DMS79 treated with DMSO at 0.1 percent for 48 hours (cell line): ENCODE data around the gene IL17RE.
"Not testable (repeated sequence)": the region's sequence is repeated elsewhere in the genome, so short reads cannot be mapped to it uniquely, and the experiment has no call there.

Experiments used
- DNase-seq: peaks from one replicate; lab custom pipeline; 2025; lab: John Stamatoyannopoulos, UW

IL17RE gene, protein sequence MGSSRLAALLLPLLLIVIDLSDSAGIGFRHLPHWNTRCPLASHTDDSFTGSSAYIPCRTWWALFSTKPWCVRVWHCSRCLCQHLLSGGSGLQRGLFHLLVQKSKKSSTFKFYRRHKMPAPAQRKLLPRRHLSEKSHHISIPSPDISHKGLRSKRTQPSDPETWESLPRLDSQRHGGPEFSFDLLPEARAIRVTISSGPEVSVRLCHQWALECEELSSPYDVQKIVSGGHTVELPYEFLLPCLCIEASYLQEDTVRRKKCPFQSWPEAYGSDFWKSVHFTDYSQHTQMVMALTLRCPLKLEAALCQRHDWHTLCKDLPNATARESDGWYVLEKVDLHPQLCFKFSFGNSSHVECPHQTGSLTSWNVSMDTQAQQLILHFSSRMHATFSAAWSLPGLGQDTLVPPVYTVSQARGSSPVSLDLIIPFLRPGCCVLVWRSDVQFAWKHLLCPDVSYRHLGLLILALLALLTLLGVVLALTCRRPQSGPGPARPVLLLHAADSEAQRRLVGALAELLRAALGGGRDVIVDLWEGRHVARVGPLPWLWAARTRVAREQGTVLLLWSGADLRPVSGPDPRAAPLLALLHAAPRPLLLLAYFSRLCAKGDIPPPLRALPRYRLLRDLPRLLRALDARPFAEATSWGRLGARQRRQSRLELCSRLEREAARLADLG

DNA sequence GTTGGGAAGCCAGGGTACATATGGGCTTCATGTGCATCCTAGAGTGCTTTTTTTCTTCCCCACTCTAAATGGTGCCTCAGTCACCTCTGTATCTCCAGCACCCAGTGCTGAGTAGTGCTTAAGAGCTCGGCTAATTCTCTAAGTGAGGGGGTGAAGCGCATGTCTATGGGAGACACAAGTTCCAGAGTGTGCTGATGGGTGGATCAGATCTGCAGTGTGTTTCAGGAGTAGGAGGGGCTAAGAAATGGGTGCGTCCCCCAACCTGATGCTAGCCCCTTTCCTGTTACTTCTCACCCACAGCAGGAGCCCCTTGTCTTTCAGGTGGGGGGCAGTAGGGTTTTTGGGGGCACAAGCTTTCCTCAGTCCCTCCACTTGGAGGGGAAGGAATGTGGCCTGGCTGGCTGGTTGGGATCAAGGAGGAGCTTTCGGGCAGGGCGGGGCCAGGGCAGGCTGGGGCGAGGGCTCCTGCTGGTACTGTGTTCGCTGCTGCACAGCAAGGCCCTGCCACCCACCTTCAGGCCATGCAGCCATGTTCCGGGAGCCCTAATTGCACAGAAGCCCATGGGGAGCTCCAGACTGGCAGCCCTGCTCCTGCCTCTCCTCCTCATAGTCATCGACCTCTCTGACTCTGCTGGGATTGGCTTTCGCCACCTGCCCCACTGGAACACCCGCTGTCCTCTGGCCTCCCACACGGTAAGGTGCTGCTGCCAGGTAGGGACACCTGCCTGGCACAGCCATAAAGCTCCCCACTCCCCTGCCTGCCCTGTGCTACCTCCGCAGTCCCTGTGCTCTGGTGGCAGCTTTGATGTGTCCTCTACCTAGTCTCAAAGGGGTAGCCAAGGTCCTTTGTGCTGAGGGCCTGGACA, at the start of gene IL17RE:
Gene IL17RE (plus strand): TSS at position 477 of the 866 bp plus-strand sequence. CDS start 85 bp downstream, at position 562.
- no peak for DNase-seq

DNA sequence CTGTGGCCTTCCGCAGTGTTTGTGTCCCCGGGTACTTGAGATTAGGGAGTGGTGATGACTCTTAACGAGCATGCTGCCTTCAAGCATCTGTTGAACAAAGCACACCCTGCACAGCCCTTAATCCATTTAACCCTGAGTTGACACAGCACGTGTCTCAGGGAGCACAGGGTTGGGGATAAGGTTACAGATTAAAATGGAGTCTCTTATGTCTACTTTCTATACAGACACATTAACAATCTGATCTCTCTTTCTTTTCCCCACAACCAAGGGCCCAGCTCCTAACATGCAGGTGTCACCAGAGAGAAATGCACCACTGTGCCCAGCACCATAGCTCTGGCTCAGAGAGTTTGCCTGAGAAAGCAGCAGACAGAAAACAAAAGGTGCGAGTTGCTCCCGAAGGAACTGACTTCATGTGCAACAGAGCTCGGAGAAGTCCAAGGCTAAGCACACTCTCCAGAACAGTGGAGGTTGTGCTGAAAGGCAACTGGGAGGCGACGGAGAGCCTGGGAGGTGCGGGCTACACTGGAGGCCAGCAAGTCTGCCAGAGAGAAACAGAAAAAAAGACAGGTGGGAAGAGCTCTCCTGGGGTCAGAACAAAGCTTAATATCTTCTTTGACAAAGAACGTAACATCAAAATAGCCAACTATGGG, 48.2 kb upstream of the IL17RE start:
- DNase-seq: peak; percentile 7

DNA sequence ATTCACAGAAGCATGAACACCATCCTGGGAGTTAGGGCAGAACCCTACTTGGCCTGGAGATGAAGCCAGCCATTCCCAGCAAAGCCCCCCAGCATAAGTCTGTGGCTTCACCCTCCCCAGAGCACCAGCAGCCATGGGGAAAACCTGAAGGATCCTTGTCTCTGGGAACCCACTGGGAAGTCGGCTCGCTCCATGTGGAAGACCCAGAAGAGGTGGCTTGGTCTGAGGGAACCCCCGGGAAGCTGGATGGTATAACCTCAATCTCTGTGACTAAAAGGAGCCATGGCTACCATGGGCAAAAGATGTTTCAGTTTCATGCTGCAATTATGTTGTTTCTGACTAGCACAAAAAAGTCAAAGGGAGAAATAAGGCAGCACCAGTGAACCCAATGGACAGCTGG, 47.1 kb upstream of the IL17RE start:
- no peak for DNase-seq

DNA sequence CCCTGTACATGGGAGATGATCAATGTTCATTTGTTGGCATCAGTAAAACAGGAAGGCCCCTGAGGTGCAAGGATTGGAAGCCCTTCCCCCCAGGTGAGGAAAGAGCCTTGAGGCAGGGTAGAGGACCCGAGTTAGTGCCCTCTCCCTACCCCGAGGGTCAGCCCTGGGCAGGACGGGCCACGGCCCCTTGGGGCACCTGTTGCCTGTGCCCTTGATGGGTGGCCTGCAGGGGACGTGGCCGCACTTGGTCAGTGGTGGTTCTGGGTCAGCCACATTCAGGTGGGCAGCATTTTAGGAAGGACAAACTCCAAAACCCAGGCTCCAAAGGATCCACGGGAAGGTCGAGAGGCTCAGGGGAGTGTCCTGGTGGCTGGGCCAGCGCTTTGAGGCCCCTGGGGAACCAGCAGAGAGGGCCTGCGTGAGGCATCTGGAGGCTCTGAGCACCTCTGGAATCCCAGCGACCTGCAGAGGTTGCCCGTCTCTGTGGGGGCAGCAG, 43.1 kb upstream of the IL17RE start:
- DNase-seq: no peak

DNA sequence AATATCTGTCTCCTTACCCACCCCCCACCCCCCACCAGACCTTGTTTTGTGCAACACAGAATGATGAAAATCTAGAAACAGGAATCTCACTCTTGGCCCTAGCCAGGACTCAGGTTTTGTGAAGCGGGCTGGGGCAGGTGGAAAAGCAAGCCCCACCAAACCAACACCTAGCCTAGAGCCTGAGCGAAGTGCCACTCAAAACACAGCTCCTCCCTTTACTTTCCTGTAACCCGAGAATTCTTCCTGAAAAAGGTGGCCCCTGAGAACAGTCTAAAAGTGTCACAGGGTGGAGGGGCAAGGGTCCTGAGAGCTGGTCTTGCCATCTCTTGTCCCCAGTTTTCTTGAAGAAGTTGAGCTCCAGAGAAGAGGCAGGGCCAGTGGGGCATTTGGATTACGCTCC, 41.4 kb upstream of the IL17RE start:
- no peak for DNase-seq

DNA sequence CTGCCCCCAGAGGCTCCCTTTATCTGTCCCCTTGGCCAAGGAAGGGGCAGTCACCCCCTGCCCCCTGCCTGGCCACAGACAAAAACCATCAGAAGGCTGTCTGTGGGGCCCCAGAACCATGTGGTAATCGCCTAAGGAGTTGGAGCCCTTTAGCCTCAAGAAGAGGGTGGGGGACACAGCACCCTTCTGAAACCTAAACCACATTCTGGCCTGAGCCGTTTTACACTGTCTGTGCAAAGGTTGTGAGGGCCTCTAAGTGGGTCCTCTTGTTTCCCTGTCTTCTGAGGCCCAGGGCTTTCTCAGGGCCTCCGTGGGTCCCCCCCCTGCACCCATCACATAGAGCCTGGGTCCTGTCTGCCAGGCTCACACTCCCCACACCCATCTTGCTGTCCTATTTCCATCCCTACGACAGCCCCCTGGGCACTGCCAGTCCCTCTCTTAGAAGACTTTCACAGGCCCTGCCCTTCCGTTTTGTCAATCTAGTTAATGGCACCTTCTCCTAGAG, 41.0 kb upstream of the IL17RE start:
- no peak for DNase-seq

DNA sequence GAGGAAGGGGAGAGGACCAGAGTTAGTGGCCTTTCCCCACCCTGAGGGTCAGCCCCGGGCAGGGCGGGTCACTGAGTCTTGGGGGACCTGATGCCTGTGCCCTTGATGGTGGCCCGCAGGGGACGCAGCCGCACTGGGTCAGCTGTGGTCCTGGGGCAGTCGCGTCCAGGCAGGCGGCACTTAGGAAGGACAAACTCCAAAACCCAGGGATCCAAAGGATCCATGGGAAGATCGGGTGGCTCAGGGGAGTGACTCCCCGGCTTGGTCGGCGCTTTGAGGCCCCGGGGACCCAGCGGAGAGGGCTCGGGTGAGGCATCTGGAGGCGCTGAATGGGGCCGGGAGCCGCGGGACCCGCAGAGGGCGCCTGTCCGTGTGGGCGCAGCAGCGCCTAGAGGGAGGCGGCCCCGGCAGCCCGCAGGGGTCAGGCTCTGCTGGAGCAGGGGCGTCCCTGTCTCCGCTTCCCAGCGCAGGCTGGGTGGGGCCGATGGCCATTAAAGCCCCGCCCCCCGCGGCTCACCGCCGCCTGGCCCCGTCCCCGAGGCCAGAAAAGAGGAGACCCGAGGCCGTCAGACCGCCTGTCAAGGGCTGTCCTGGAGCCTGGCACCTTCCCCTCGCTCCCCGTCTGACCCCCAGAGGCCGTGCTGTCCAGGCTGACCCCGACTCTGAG, 40.1 kb upstream of the IL17RE start:
- no peak for DNase-seq

DNA sequence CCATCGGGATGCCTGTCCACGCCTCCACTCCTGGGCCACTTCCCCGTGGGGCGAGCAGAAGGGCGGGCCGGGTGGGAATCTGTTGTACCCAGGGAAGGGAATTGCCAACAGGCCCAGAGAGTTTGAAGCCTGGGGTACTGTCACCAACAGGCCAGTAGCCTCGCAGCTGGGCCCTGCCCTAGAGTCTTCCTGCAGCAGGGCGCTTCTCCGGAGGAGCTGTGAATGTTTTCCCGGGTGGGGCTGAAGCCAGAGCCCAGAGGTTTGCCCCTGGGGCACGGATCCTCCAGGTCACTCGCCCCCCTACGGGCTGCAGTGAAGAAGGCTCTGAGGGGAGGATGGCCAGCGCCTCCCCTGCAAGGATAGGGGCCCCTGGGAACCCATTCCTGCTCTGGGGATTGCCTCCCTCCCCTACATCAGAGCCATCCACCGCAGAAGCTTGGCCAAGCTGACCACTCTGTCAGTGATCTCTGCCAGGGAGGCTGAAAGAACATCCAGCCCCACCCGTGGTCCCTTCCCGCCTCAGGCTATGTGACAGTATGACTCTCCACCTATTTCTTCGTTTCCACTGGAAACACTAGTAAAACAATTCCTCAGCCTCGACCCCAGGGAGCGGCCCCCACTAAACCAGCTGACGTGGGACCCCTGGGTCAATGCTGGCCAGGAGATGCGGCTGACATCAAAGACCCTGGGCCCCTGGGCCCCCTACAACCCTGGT, 39.4 kb upstream of the IL17RE start:
- DNase-seq: no peak

DNA sequence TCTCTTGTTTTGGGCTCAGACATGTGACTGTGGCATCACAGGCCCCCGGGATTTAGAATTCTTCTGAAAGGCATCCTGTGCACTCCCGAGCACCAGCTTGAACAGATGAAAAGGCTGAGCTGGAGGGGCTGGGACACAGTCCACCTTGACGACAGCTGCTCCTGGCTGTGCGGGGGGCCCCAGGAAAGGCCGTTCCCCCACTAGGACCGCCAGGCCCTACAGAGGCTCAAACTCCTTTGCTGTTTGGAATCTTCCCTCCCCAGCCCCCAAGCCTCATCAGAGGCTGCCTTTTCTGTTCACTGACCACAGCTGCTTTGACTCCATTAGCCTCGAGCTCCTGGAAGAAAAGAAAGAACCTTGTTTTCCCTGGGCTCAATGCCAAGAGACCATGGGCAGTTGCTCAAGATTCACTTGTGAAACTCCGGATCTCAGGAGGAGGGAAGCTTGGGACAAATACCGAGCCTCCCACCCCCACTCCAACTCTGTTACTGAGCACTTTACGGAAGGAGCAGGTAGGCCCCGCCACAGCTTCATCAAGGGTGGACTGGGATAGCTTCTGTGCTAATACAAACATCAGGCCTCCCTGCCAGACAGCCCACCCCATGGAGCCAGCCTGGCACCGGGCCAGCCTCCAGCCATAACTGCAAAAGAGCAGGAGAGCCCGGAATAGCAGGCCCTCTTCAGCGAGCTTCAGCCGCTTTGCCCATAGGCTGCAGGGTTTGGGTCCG, 38.3 kb upstream of the IL17RE start:
- DNase-seq: peak; percentile 66

DNA sequence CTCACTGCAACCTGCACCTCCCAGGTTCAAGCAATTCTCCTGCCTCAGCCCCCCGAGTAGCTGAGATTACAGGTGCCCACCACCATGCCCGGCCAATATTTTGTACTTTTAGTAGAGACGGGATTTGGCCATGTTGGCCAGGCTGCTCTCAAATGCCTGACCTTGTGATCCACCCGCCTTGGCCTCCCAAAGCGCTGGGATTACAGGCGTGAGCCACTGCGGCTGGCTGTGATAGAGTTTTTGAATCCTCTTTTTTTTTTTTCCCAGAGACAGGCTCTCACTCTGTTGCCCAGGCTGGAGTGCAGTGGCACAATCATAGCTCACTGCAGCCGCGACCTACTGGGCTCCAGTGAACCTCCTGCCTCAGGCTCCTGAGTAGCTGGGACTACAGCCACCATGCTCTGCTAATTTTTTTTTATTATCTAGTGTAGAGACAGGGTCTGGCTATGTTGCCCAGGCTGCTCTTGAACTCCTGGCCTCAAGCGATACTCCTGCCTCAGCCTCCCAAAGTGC, 37.5 kb upstream of the IL17RE start:
- DNase-seq: not testable (repeated sequence)

DNA sequence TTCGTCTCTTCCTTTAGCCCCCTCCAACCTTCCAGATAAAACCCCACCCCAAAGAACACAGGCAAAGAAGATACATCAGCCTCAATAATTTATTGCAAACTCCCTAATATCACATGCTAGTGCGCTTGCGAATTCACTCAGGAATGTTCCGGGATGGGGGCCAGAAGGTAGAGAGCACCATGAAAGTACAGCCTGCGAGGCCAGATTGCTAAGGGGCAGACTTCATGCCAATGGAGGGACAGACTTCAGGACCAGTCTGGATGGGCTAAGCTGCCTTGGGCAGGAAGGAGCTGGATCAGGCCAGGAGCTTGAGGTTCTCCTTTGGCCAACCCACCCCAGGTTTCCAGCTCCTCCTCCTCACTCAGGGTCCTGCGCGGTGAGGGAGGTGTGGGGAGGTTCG, 36.0 kb upstream of the IL17RE start:
- no peak for DNase-seq

DNA sequence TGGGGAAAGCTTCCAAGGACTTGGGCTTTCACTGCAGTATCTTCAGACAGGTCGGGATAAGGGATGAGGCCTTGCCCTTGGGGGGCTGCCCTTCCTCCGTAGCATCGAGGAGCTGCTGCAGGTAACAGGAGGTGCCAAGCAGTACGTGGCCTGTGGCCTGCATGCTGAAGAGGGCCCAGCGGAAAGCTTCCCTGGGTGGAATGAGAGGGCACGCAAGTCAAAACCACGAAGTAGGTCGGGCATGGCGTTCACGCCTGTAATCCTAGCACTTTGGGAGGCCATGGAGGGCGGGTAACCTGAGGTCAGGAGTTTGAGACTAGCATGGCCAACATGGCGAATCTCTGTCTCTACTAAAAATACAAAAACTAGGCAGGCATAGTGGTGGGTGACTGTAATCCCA, 35.5 kb upstream of the IL17RE start:
- DNase-seq: no peak

DNA sequence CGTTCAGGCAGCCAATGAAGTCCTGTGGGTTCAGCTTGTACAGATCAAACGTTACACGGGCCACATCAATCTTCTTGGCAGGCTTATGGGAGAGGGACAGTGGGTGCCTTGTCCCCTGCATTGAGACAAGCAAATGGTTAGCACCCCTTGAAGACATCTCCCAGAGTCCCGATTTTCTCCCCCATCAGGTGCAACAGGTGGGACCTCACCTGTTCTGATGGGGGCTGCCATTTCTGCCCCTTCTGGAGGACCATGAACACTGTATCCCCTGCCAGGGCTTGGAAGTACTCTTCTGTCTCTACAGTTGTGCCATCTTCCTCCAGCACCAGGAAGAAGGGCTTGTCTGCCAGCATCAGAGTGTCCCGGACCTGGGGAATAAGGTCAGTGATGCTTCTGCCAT, 32.7 kb upstream of the IL17RE start:
- DNase-seq: no peak

DNA sequence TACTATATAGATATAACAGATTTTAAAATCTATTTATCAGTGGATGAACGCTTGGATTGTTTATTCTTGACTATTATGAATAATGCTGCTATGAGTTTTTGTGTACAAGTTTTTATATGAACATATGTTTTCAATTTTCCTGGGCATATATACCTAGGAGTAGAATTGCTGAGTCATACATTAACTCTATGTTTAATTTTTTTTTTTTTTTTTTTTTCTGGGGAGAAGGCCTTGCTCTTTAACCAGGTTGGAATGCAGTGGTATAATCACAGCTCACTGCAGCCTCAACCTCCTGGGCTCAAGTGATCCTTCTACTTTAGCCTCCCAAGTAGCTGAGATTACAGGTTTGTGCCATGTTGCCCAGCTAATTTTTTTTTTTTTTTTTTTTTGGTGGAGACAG, 31.7 kb upstream of the IL17RE start:
- no peak for DNase-seq

DNA sequence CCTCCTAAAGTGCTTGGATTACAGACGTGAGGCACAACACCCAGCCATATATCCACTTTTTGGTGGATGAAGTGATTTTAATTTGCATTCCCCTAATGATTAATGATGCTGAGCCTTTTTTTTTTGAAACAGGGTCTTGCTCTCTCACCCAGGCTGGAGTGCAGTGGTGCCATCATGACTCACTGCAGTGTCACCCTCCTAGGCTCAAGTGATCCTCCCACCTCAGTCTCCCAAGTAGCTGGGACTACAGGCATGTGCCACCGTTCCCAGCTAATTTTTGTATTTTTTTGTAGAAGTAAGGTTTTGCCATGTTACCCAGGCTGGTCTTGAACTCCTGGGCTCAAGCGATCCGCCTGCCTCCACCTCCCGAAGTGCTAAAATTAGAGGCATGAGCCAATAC, 30.6 kb upstream of the IL17RE start:
- not testable (repeated sequence) for DNase-seq

DNA sequence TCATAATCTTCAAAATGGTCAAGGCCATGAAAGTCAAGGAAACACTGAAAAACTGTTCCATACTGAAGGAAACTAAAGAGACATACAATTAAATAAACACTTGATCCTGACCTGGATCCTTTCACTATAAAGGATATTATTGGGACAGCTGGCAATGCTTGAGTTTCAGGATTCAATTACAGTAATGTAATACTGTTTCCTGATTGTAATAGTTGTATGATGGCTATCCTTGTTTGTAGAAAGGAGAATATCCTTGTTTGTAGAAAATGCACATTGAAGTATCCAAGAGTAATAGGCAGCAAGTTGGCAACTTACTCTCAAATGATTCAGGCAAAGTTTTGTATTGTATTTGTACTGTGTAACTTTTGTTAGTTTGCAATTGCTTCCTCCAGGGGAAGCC, 27.2 kb upstream of the IL17RE start:
- DNase-seq: no peak

DNA sequence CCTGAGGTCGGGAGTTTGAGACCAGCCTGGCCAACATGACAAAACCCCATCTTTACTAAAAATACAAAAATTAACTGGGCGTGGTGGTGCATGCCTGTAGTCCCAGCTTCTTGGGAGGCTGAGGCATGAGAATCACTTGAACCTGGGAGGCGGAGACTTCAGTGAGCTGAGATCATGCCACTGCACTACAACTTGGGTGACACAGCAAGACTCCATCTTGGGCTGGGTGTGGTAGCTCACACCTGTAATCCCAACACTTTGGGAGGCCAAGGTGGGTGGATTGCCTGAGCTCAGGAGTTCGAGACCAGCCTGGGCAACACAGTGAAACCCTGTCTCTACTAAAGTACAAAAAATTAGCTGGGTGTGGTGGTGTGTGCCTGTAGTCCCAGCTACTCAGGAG, 26.4 kb upstream of the IL17RE start:
- DNase-seq: not testable (repeated sequence)

DNA sequence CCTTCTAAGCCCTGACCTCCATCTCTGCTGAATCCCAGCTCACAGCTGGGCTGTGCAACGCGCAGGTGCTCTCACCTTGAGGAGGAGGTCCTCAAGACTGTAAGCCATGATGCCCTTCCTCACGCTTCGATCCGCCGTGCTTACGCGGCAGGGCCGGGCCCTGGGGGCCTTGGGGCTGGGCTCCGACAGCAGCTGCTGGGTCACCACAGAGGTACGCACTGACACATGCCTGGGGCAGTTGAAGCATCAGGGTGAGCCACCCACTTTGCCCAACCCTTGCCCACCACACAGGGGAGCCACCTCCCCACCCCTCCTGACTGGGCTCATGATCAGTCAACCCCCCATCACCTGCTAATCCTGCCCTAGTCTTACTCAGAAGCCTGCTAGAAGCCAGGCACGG, 25.7 kb upstream of the IL17RE start:
- no peak for DNase-seq

DNA sequence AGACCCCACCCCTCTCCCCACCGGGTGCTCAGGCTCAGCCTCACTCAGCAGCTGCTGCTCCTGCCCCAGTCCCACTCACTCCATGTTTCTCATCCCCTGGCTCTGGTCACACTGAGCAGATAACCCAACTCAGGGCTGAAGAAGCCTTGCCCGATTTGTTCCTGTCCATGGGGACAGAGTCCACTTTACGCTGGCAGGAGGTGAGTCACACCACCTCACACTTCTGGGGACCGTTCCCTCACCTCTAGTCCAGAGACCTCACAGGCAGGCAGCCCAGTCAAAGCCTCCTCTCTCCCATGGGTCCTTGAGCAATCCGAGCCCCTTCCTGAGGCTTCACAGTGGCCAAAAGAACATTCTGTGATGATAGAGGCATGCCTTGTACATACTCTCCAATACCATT, 23.9 kb upstream of the IL17RE start:
- no peak for DNase-seq
